ENCODE measurements around the gene RGS1. TPM values are rescaled to one million over a fixed set of nuclear protein-coding genes. Genes with fewer than 3 reads are reported as not detected.

The RGS1 gene
- total RNA-seq, 1 experiment from 2014 or later = not detected

DNA sequence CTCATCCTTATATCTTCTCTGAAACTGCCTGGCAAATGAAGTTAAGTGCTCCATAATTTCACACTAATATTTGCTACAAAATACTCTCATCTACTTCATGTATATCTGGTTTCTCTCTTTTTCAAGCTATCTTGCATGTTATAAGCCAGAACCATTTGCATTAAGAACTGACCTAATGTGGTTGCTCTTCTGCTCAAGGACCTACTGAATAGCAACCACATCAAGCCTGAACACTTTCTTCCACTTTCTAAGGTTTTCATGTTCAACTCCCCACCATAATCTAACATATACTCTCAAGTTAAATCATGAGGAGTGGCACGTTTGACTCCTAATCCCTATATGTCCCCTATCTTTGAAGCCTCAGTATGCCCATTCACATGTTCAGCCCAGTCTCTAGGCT is 27.2 kb downstream of the RGS1 start:
- H3K36me3 ChIP-seq (ENCODE audit: control insufficient read depth in 1 of 2, insufficient read depth in 2 of 2, low read length in 2 of 2) = no peaks in the 10 kb centered on the region
- TF ChIP-seq, protein P1, sequence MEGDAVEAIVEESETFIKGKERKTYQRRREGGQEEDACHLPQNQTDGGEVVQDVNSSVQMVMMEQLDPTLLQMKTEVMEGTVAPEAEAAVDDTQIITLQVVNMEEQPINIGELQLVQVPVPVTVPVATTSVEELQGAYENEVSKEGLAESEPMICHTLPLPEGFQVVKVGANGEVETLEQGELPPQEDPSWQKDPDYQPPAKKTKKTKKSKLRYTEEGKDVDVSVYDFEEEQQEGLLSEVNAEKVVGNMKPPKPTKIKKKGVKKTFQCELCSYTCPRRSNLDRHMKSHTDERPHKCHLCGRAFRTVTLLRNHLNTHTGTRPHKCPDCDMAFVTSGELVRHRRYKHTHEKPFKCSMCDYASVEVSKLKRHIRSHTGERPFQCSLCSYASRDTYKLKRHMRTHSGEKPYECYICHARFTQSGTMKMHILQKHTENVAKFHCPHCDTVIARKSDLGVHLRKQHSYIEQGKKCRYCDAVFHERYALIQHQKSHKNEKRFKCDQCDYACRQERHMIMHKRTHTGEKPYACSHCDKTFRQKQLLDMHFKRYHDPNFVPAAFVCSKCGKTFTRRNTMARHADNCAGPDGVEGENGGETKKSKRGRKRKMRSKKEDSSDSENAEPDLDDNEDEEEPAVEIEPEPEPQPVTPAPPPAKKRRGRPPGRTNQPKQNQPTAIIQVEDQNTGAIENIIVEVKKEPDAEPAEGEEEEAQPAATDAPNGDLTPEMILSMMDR (IDR thresholded peaks at IDR 0.05 in 2 of 3, conservative IDR thresholded peaks at IDR 0.05 in 1 of 3; ENCODE audit: borderline replicate concordance in 1 of 3, insufficient read depth in 1 of 3, low read depth in 2 of 3, low read length in 2 of 3) = no peak
- TF ChIP-seq, protein P2, sequence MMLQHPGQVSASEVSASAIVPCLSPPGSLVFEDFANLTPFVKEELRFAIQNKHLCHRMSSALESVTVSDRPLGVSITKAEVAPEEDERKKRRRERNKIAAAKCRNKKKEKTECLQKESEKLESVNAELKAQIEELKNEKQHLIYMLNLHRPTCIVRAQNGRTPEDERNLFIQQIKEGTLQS (IDR thresholded peaks at IDR 0.05) = no peak
- no peak for TF ChIP-seq FOSL1 (IDR thresholded peaks at IDR 0.05; ENCODE audit: low read depth)
- TF ChIP-seq SRF (IDR thresholded peaks at IDR 0.05; ENCODE audit: low read depth) = no peak
- TF ChIP-seq RAD21 (IDR thresholded peaks at IDR 0.05; ENCODE audit: low read depth) = no peak
- no peak for TF ChIP-seq POLR2AphosphoS5 (IDR thresholded peaks at IDR 0.05; ENCODE audit: low read depth, low read length)
- TF ChIP-seq EZH2phosphoT487 (IDR thresholded peaks at IDR 0.05; ENCODE audit: borderline replicate concordance) = no peak
- no peak for TF ChIP-seq SP1 (IDR thresholded peaks at IDR 0.05; ENCODE audit: low read depth)
- no peak for TF ChIP-seq EGR1 (IDR thresholded peaks at IDR 0.05; ENCODE audit: low read depth)
- TF ChIP-seq, protein P3, sequence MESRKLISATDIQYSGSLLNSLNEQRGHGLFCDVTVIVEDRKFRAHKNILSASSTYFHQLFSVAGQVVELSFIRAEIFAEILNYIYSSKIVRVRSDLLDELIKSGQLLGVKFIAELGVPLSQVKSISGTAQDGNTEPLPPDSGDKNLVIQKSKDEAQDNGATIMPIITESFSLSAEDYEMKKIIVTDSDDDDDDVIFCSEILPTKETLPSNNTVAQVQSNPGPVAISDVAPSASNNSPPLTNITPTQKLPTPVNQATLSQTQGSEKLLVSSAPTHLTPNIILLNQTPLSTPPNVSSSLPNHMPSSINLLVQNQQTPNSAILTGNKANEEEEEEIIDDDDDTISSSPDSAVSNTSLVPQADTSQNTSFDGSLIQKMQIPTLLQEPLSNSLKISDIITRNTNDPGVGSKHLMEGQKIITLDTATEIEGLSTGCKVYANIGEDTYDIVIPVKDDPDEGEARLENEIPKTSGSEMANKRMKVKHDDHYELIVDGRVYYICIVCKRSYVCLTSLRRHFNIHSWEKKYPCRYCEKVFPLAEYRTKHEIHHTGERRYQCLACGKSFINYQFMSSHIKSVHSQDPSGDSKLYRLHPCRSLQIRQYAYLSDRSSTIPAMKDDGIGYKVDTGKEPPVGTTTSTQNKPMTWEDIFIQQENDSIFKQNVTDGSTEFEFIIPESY (IDR thresholded peaks at IDR 0.05; ENCODE audit: extremely low read depth, insufficient replicate concordance, low read length) = no peak
- TF ChIP-seq, protein P4, sequence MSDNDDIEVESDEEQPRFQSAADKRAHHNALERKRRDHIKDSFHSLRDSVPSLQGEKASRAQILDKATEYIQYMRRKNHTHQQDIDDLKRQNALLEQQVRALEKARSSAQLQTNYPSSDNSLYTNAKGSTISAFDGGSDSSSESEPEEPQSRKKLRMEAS (IDR thresholded peaks at IDR 0.05) = no peak
- no peak for TF ChIP-seq ZFX (IDR thresholded peaks at IDR 0.05)
- TF ChIP-seq ZNF274 (IDR thresholded peaks at IDR 0.05; ENCODE audit: low read depth, low read length) = no peak
- ChIA-PET CTCF (no interaction called here), RAD21 (ENCODE audit: low non-redundant PET in 1 of 2, low total read pairs in 2 of 2, uncharacterized antibody in 2 of 2, unreplicated experiment in 2 of 2) (no interaction called here), POLR2A (no interaction called here)
- no TSS peak for BruUV-seq (replicated peaks)
- ATAC-seq (no peak), DNase-seq (ENCODE audit: low read depth, low spot score) (no peak)
- H3K79me2 ChIP-seq (ENCODE audit: insufficient read depth, low read length) = no peaks in the 10 kb centered on the region
- H3K27me3 ChIP-seq (ENCODE audit: insufficient read depth, low read length) = no peaks in the 10 kb centered on the region
- no peak overlapping the region for H3K4me3 ChIP-seq (replicated peaks in 1 of 2; ENCODE audit: low read depth in 1 of 2, low read length in 2 of 2)
- H3K27ac ChIP-seq (ENCODE audit: low read depth, low read length) = no peak overlapping the region
- no peak overlapping the region for H2AFZ ChIP-seq (ENCODE audit: low read depth, low read length, poor library complexity, severe bottlenecking)
- intact Hi-C loops (cut with micrococcal nuclease) = no loop called here
- H3K4me2 ChIP-seq (ENCODE audit: low read length) = no peak overlapping the region
- H4K20me1 ChIP-seq (ENCODE audit: insufficient read depth) = no peaks in the 10 kb centered on the region
- peaks cover 0 to 6% of the 10 kb centered on the region in 2 experiments; a peak in 2 of 4 replicates for H3K4me1 ChIP-seq (ENCODE audit: control insufficient read depth in 1 of 2, insufficient read depth in 2 of 2, low read length in 2 of 2)
- no peaks in the 10 kb centered on the region for H3K9me3 ChIP-seq (ENCODE audit: control insufficient read depth in 1 of 2, insufficient read depth in 1 of 2, low read depth in 1 of 2, low read length in 2 of 2)
- no peaks in the 10 kb centered on the region for H3K9me2 ChIP-seq (ENCODE audit: insufficient read depth)
- no peak overlapping the region for H3K9ac ChIP-seq (ENCODE audit: low read length)

Data from HCT116 (cell line).